MM.1S (cell line): ENCODE results near the gene LCTL.

Source experiments
- CTCF ChIP-seq: fragments of 300-600 bp; sonication (generic); IDR thresholded peaks from 2 replicates; pipeline ENCODE4 v1.5.1; 2016; ENCODE audit warnings: antibody characterized with exemption, low read length, mixed read lengths
- EZH2phosphoT487 ChIP-seq: fragments of 300-600 bp; sonication (generic); IDR thresholded peaks from 2 replicates; pipeline ENCODE4 v1.6.1; 2018; ENCODE audit warnings: antibody characterized with exemption, low read length

GRCh38 chr15:66588971-66589370 is 23.2 kb upstream of the LCTL start:
- TF ChIP-seq CTCF (no peak), EZH2phosphoT487 (no peak)
